Epithelial cell of proximal tubule (primary cell): ENCODE data around the gene DTD1. TPM values are rescaled to one million over a fixed set of nuclear protein-coding genes. Genes with fewer than 3 reads are reported as not detected.
"Not testable (repeated sequence)": the region's sequence is repeated elsewhere in the genome, so short reads cannot be mapped to it uniquely, and the experiment has no call there.

ENCODE experiments used
- DNase-seq: peaks from one replicate; pipeline ENCODE4 v3.0.0-alpha.2; 2011; ENCODE audit warnings: low read depth
- H3K4me3 ChIP-seq: 2 replicates; pipeline ENCODE4 v1.5.1; 2011; ENCODE audit warnings: low read depth, mild to moderate bottlenecking, low read length
- CTCF ChIP-seq: conservative IDR thresholded peaks from 2 replicates; pipeline ENCODE4 v1.5.1; 2012; ENCODE audit warnings: low read depth, mild to moderate bottlenecking, low read length
- total RNA-seq: library from RNA; depleted of rRNA; stranded (reverse); fragments of >200 nt; gene quantifications from 2 replicates; pipeline ENCODE4 v1.2.3, GENCODE V29; 2015

The DTD1 gene
- total RNA-seq, 1 donor from 2014 or later = 90.3 TPM

- DNase-seq = no peak
- no peak overlapping the region for H3K4me3 ChIP-seq
- no peak for TF ChIP-seq CTCF
These were observed 192.7 kb downstream of the DTD1 start for GRCh38 chr20:18780385-18781130.

- no peak overlapping the region for H3K4me3 ChIP-seq
- no peak for TF ChIP-seq CTCF
- no peak for DNase-seq
These were observed 193.7 kb downstream of the DTD1 start for GRCh38 chr20:18781509-18781908.

- TF ChIP-seq CTCF = no peak
- DNase-seq = no peak
- no peak overlapping the region for H3K4me3 ChIP-seq
These were observed 195.6 kb downstream of the DTD1 start for GRCh38 chr20:18783385-18783959.

GRCh38 chr20:18787046-18787445 is 199.2 kb downstream of the DTD1 start:
- H3K4me3 ChIP-seq, DNase-seq: not testable (repeated sequence)

GRCh38 chr20:18788021-18788420 is 200.2 kb downstream of the DTD1 start:
- H3K4me3 ChIP-seq = no peak overlapping the region
- TF ChIP-seq CTCF = no peak
- DNase-seq = no peak

GRCh38 chr20:18790787-18791186 is 202.9 kb downstream of the DTD1 start:
- DNase-seq = no peak
- TF ChIP-seq CTCF = no peak
- H3K4me3 ChIP-seq = no peak overlapping the region

- TF ChIP-seq CTCF = no peak
- peak overlapping the region; percentile 76 for H3K4me3 ChIP-seq
- peak; percentile 64 for DNase-seq
These were observed 206.0 kb downstream of the DTD1 start for GRCh38 chr20:18793625-18794427.
